Body of pancreas (tissue), 4 donors: Measurements from ENCODE around the gene IFI6.

ENCODE experiments used
- POLR2A ChIP-seq, 3 donors: fragments of 450-650 bp; IDR thresholded peaks; one replicate each; pipeline ENCODE4 v1.6.1; 2016; ENCODE audit warnings: antibody characterized with exemption in 3 of 3, mild to moderate bottlenecking in 2 of 3
- TF ChIP-seq, protein P1 (sequence below), 7 experiments: fragments of 450-650 bp in 4 of 7; fragments of 200-600 bp in 3 of 7; sonication (generic) in 3 of 7; IDR thresholded peaks; one replicate each; pipeline ENCODE4 v1.5.1; 2016 to 2019; ENCODE audit warnings: antibody characterized with exemption in 7 of 7

DNA sequence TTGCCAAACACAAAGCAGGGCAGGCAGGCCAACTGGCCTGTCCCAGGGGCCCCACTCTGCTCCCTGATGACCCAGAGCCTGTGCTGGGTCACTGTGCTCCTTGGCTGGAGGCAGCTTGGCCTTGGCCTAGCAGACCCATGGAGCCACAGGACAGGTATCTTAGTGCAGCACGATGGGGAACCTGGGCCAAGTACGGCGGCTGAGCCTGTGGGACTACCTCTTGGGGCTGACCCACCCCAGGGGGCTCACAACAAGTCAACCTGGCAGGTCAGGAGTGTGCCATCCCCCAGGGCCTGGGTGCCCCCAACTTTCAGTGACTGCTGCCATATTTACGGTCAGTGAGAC lies 26.9 kb downstream of the IFI6 start:
- TF ChIP-seq, protein P1, sequence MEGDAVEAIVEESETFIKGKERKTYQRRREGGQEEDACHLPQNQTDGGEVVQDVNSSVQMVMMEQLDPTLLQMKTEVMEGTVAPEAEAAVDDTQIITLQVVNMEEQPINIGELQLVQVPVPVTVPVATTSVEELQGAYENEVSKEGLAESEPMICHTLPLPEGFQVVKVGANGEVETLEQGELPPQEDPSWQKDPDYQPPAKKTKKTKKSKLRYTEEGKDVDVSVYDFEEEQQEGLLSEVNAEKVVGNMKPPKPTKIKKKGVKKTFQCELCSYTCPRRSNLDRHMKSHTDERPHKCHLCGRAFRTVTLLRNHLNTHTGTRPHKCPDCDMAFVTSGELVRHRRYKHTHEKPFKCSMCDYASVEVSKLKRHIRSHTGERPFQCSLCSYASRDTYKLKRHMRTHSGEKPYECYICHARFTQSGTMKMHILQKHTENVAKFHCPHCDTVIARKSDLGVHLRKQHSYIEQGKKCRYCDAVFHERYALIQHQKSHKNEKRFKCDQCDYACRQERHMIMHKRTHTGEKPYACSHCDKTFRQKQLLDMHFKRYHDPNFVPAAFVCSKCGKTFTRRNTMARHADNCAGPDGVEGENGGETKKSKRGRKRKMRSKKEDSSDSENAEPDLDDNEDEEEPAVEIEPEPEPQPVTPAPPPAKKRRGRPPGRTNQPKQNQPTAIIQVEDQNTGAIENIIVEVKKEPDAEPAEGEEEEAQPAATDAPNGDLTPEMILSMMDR (IDR thresholded peaks at IDR 0.05), result no peak
- TF ChIP-seq POLR2A (IDR thresholded peaks at IDR 0.05), result no peak
